Psoas muscle (tissue), 8 donors: ENCODE results near the gene GREM1. TPM values are rescaled to one million over a fixed set of nuclear protein-coding genes. Genes with fewer than 3 reads are reported as not detected.
A peak's percentile ranks its signal among the peaks of the same experiment; 100 is the strongest.

Source experiments
- ATAC-seq, 4 donors: fragments of 200-7000 bp; cut with Tn5 transposase; one replicate each; pipeline ENCODE4 v1.9.1; 2020; ENCODE audit warnings: moderate library complexity in 3 of 4, mild to moderate bottlenecking in 2 of 4
- DNase-seq, 2 donors: peaks; one replicate each; pipeline ENCODE4 v3.0.0-alpha.2; 2020
- H3K27ac ChIP-seq: fragments of 200-600 bp; one replicate; pipeline ENCODE4 v1.8.0; 2022
- H3K27me3 ChIP-seq, 3 donors: fragments of 200-600 bp in 1 of 3; one replicate each; pipeline versions ENCODE4 v1.6.1 to v1.8.0; 2013 to 2022; ENCODE audit warnings: low read length in 2 of 3, mild to moderate bottlenecking in 2 of 3, moderate library complexity in 1 of 3; ENCODE audit not compliant: insufficient read depth in 3 of 3
- H3K36me3 ChIP-seq, 2 donors: fragments of 200-600 bp in 1 of 2; one replicate each; pipeline versions ENCODE4 v1.6.1 to v1.8.0; 2013 to 2022; ENCODE audit warnings: low read depth in 1 of 2, mild to moderate bottlenecking in 1 of 2, moderate library complexity in 1 of 2; ENCODE audit not compliant: insufficient read depth in 1 of 2
- H3K4me1 ChIP-seq: fragments of 200-600 bp; one replicate; pipeline ENCODE4 v1.8.0; 2022
- H3K4me3 ChIP-seq: fragments of 200-600 bp; one replicate; pipeline ENCODE4 v1.8.0; 2022; ENCODE audit warnings: mild to moderate bottlenecking
- H3K9me3 ChIP-seq: fragments of 200-600 bp; one replicate; pipeline ENCODE4 v1.8.0; 2022
- CTCF ChIP-seq: fragments of 200-600 bp; IDR thresholded peaks from one replicate; pipeline ENCODE4 v1.8.0; 2022; ENCODE audit warnings: antibody characterized with exemption
- WGBS, 3 donors: extraction: QIAGEN DNeasy Blood & Tissue Kit; methylation state at CpG; one replicate each; pipeline versions ENCODE4 v1.1.6 to v1.1.7; 2013; 5-methylcytosine and 5-hydroxymethylcytosine counted together
- intact Hi-C, 2 donors: fragments of 100-400 bp; cut with DNase I; formaldehyde crosslinking; loops; one replicate each; pipeline versions ENCODE4 v1.11.0 to v1.14.2; 2022
- polyA plus RNA-seq, 3 donors: library from polyadenylated mRNA; stranded (reverse); fragments of 200-250 nt; gene quantifications; one replicate each; pipeline ENCODE4 v1.2.3, GENCODE V29; 2013
- total RNA-seq, 4 donors: library from RNA; stranded (reverse); fragmentation: NEBNext Ultra II Directional in 2 of 4; extraction: Animal tissue kit (Norgen Biotek cat#: 25700) in 2 of 4; gene quantifications; one replicate each; pipeline versions ENCODE4 v1.2.1 to v1.2.4, GENCODE V29; 2021 to 2023
- donor health status: healthy with polysubstance abuse.
- donor health status: DM: no; HTN: no; CAD: no; lungs with moderate emphysema.
- donor health status: Bipolar disorder and iron deficiency.
- donor health status: healthy.
- donor health status: DM: yes; HTN: yes; CAD: no.
- donor health status: DM: no; HTN: no; CAD: no.
- donor health status: DM: no; HTN: no; CAD: no.
- donor health status: DM: yes; HTN: yes; CAD: no.

Gene GREM1
- total and polyA plus RNA-seq, 7 donors = 0.09 to 4.5 (median 1.3) TPM

DNA sequence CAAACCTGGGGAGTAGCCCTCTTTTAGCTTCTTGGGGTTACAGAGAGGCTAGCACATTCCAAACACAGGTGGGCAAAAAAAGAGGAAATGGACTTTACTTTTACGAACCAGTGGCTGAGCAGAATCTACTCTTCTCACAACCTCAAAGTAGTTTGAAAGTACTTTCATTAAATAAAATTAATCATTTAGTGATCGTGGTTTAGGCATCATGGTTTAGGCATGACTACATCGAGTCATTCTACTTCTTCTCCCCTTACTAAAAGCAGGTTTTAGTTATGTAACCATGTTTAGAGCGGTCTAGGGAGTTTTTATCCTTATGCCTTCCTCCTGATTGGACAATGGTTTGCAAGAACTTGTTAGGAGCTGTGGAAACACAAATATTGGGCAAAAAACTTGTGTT is 2.5 kb upstream of the GREM1 start:
- no peak for ATAC-seq
- no peak for TF ChIP-seq CTCF
- intact Hi-C loops = no loop called here

DNA sequence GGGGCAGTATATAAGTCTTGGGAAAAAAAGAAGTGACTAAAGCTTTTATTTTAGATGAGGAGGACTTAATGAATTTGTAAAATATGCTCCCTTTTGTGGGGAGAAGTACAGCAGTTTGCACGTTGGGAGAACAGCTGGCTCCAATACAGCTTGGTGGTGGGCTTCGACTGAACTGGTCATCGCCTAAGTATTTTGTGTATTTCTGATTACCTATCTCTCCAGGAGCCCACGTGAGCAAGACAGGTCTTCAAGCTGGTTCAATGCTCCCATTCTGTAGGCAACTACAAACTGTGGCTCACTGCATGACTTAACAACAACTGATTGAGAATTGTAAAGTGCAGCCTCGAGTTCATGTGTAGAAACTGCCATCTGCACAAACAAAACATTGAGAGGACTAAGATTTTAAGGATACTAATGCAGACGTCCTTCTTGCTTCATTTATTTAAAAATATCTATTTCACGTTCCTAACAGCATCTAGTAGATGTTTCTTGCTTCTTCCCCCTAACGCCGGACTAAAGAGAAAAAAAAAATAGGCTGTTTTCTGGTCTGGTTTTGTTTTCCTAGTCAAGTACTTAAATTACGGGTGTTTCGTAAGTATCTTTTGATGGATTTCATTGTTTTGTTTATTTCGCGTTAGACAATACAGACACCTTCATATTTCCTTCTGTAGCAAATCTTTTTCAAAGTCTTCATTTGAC is 1.4 kb upstream of the GREM1 start:
- no peak for ATAC-seq
- 30 to 40% (median 32%) methylated on average over 13 of the region's 13 CpGs for WGBS, 3 donors
- H3K27me3 ChIP-seq = peaks cover 5 to 76% (median 8%) of the 10 kb centered on the region in 3 donors
- no peak overlapping the region for H3K27ac ChIP-seq
- no peak for DNase-seq
- peaks cover 4% of the 10 kb centered on the region for H3K4me1 ChIP-seq
- no peaks in the 10 kb centered on the region for H3K9me3 ChIP-seq
- intact Hi-C loops = no loop called here
- H3K4me3 ChIP-seq = peak overlapping the region; percentile 52
- no peak for TF ChIP-seq CTCF
- H3K36me3 ChIP-seq = no peaks in the 10 kb centered on the region

More for the DNA sequence above, 2.5 kb upstream of the GREM1 start:
- 83 to 86% (median 85%) methylated on average over 4 of the region's 4 CpGs for WGBS, 3 donors
- Histone ChIP-seq H3K27me3 (peaks cover 5 to 66% (median 8%) of the 10 kb centered on the region in 3 donors), H3K9me3 (no peaks in the 10 kb centered on the region), H3K4me3 (no peak overlapping the region), H3K27ac (no peak overlapping the region), H3K4me1 (peaks cover 4% of the 10 kb centered on the region), H3K36me3 (no peaks in the 10 kb centered on the region)
- DNase-seq = no peak

- WGBS, 3 donors = 6 to 8% (median 7%) methylated on average over 21 of the region's 21 CpGs
- H3K9me3 ChIP-seq = no peaks in the 10 kb centered on the region
- H3K27me3 ChIP-seq = peaks cover 5 to 76% (median 8%) of the 10 kb centered on the region in 3 donors
- H3K4me1 ChIP-seq = peaks cover 4% of the 10 kb centered on the region
- H3K27ac ChIP-seq = no peak overlapping the region
- ATAC-seq = no peak
- no peak for DNase-seq
- no peaks in the 10 kb centered on the region for H3K36me3 ChIP-seq
- H3K4me3 ChIP-seq = peak overlapping the region; percentile 52
- TF ChIP-seq CTCF = no peak
- intact Hi-C loops = no loop called here
These were observed 834 bp upstream of the GREM1 start for GRCh38 chr15:32716915-32717425.

DNA sequence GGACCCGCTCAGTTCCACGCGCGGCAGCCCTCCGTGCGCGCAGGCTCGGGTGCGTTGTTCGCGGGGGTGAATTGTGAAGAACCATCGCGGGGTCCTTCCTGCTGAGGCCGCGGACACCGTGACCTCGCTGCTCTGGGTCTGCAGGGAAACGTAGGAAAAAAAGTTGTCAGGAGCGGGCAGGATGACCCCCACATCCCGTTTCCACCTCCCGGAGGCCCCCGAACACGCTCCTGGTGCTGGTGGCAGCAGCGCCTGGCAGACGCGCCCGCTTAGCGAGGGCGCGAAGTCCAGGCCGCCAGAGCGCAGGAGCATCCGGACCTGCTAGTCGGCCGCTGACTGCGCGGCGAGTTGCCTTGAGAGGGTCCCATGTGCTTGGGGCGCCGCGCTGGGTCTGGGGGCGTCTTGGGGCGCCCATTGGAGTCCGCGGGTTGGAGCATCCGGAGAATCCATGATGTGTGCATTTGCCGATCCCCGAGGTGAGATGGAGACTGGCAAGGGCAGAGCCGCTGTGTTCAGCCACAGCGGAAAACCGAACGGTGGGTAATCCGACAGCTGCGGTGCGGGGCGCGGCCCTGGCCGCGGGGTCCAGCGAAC is 520 bp downstream of the GREM1 start:
- H3K36me3 ChIP-seq = no peaks in the 10 kb centered on the region
- H3K4me3 ChIP-seq = peak overlapping the region; percentile 52
- no peak for TF ChIP-seq CTCF
- no peaks in the 10 kb centered on the region for H3K9me3 ChIP-seq
- intact Hi-C loops = no loop called here
- H3K4me1 ChIP-seq = peaks cover 4% of the 10 kb centered on the region
- peaks cover 5 to 76% (median 8%) of the 10 kb centered on the region in 3 donors for H3K27me3 ChIP-seq
- no peak overlapping the region for H3K27ac ChIP-seq
- WGBS, 3 donors = 1 to 2% (median 1%) methylated on average over 47 to 60 of the region's 60 CpGs
- DNase-seq (no peak), ATAC-seq (no peak)
